Ectodermal cell (in vitro differentiated cells): Measurements from ENCODE around the gene PELO.

Experiments
- H3K27ac ChIP-seq: 2 replicates; pipeline ENCODE4 v1.7.0; 2013; ENCODE audit warnings: mild to moderate bottlenecking, low read depth, low read length; ENCODE audit not compliant: insufficient read depth, poor library complexity, severe bottlenecking
- H3K27me3 ChIP-seq: 2 replicates; pipeline ENCODE4 v1.7.0; 2013; ENCODE audit warnings: mild to moderate bottlenecking, low read length; ENCODE audit not compliant: insufficient read depth, control insufficient read depth, poor library complexity, severe bottlenecking
- H3K36me3 ChIP-seq: one replicate; pipeline ENCODE4 v1.7.0; 2013; ENCODE audit warnings: low read length; ENCODE audit not compliant: control insufficient read depth, insufficient read depth
- H3K4me1 ChIP-seq: one replicate; pipeline ENCODE4 v1.7.0; 2013; ENCODE audit warnings: low read length; ENCODE audit not compliant: control insufficient read depth, insufficient read depth
- H3K4me3 ChIP-seq: 2 replicates; pipeline ENCODE4 v1.7.0; 2013; ENCODE audit warnings: low read depth, low read length, control low read depth; ENCODE audit not compliant: insufficient read depth
- H3K9me3 ChIP-seq: 2 replicates; pipeline ENCODE4 v1.7.0; 2013; ENCODE audit warnings: mild to moderate bottlenecking, low read length, moderate library complexity; ENCODE audit not compliant: control insufficient read depth
- WGBS, 2 experiments: methylation state at CpG; one replicate each; pipeline ENCODE4 v1.1.7; 2013; ENCODE audit warnings: missing lambda C conversion rate in 2 of 2; 5-methylcytosine and 5-hydroxymethylcytosine counted together

PELO gene

DNA sequence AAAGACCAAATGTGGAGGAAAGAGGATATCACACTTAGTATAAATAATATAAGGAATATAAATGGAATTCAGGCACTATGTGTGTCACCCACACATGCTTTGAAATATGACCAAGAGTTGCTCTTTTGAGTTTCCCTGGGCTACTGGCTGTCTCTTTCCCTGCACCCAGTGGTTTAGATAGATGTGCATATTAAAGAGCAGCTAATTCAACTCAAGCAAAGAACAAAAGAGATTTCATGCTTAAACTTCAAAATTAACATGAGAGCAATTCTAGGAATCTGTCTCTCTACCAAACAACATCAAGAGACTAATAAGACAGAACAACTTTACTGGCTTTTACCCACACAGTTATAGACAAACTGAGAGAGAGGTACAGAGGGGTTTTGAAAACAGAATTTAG is 38.0 kb upstream of the PELO start:
- Histone ChIP-seq H3K27me3 (no peaks in the 10 kb centered on the region), H3K9me3 (no peaks in the 10 kb centered on the region), H3K36me3 (no peaks in the 10 kb centered on the region), H3K4me3 (no peak overlapping the region), H3K27ac (no peak overlapping the region), H3K4me1 (no peaks in the 10 kb centered on the region)

DNA sequence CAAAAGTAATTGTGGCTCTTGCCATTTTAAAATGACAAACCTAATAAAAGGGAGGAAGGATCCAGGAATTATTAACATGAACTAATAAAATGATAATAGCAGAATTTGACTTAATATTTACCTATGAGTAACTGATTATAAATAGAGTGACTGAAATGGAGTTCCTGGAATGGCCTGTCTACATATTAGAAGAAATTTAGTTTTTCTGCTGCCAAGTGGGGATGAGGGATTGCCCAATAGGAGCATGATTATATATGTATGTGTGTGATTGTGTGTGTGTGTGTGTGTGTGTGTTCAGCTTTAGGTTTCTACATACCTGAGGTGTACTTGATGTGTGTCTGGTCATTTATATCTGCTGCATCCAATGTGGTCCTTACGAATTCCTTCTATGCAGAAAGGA is 36.6 kb upstream of the PELO start:
- H3K27ac ChIP-seq = no peak overlapping the region
- H3K36me3 ChIP-seq = no peaks in the 10 kb centered on the region
- H3K4me1 ChIP-seq = no peaks in the 10 kb centered on the region
- no peaks in the 10 kb centered on the region for H3K9me3 ChIP-seq
- no peaks in the 10 kb centered on the region for H3K27me3 ChIP-seq
- 95 to 100% methylated on average over 1 of the region's 1 CpG for WGBS, 2 experiments
- no peak overlapping the region for H3K4me3 ChIP-seq

DNA sequence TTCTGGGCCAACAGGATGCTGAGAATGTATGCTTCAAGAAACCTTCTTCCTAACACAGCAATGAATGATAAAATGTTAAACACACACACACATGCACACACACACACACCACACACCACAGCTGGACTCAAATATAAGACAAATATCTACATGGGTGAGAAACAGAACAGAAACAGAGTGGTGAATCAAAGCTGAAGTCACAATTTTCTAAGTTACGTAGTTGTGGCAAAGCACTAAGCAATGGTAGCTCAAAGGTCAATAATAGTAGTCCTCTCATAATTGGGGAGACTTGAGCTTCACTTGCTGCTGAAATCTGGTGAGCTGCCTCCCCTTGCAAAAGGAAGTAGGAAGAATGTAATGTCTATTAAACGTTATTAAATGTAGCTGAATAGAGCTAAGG is 33.7 kb upstream of the PELO start:
- Histone ChIP-seq H3K27me3 (no peaks in the 10 kb centered on the region), H3K4me1 (no peaks in the 10 kb centered on the region), H3K36me3 (no peaks in the 10 kb centered on the region), H3K9me3 (no peaks in the 10 kb centered on the region), H3K4me3 (no peak overlapping the region), H3K27ac (no peak overlapping the region)
- 85 to 100% methylated on average over 2 of the region's 2 CpGs for whole genome bisulfite sequencing, 2 experiments

DNA sequence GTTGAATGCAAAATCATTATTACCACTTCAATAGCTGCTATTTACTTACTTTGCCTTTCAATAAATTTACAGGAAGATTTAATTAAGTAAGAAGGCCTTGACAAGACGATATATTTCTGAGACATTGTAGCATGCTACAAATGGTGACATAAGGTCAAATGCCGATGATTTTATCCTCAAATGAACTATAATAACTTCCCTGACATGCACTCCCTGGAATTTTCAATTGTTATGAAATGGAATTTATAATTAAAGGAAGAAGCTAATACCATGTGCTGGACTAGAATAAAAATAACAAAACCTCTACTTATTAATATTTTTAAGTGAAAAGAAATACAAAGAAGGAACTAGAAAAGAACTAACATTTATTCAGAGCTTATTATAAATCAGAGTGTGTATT is 30.2 kb upstream of the PELO start:
- Histone ChIP-seq H3K4me1 (no peaks in the 10 kb centered on the region), H3K36me3 (no peaks in the 10 kb centered on the region), H3K9me3 (no peaks in the 10 kb centered on the region), H3K27ac (no peak overlapping the region), H3K27me3 (no peaks in the 10 kb centered on the region), H3K4me3 (no peak overlapping the region)
- WGBS, 2 experiments = 90 to 100% methylated on average over 2 of the region's 2 CpGs

DNA sequence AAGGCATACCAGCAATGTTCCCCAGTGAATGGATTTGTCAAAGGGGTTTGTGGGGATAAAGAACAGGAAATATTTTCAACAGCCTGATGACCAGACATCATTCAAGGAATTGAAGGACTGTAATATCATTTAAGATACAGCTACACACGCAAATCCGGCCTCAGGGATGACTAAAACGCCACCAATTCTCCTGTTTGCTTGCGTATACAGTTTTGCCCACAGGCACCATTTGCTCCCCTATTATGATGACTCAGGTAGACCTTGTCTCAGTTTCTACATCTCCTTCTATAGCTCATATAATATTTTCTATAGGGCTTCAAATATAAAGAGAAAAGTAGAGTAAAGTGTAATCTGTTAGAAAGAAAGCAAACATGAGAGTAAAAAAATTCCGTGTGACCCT is 29.7 kb upstream of the PELO start:
- Histone ChIP-seq H3K36me3 (no peaks in the 10 kb centered on the region), H3K27ac (no peak overlapping the region), H3K4me3 (no peak overlapping the region), H3K4me1 (no peaks in the 10 kb centered on the region), H3K9me3 (no peaks in the 10 kb centered on the region), H3K27me3 (no peaks in the 10 kb centered on the region)
- 96 to 97% methylated on average over 5 of the region's 5 CpGs for WGBS, 2 experiments

DNA sequence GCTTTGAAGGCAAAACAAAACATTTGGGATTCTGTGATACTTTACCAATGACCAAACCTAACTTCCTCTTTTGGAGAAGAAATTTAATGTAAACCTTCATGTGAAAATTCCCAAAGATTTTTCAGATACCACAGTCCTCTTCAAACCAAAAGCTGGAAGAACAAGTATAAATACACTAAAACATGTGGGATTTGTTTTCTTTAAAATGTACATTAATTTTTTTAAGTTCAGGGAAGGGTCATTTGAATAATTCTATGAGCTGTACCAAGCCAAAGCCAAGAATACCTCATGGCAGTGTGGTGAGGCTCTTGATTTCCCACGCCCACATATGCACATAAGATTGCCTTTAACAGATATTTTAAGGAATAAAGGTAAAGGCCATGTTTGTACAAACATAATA is 28.4 kb upstream of the PELO start:
- H3K4me3 ChIP-seq = no peak overlapping the region
- H3K27ac ChIP-seq = no peak overlapping the region
- H3K36me3 ChIP-seq = no peaks in the 10 kb centered on the region
- no peaks in the 10 kb centered on the region for H3K27me3 ChIP-seq
- 100% methylated on average over 1 of the region's 1 CpG; no CpG with 5 or more reads in 1 of the 2 experiments for WGBS, 2 experiments
- H3K9me3 ChIP-seq = no peaks in the 10 kb centered on the region
- no peaks in the 10 kb centered on the region for H3K4me1 ChIP-seq

DNA sequence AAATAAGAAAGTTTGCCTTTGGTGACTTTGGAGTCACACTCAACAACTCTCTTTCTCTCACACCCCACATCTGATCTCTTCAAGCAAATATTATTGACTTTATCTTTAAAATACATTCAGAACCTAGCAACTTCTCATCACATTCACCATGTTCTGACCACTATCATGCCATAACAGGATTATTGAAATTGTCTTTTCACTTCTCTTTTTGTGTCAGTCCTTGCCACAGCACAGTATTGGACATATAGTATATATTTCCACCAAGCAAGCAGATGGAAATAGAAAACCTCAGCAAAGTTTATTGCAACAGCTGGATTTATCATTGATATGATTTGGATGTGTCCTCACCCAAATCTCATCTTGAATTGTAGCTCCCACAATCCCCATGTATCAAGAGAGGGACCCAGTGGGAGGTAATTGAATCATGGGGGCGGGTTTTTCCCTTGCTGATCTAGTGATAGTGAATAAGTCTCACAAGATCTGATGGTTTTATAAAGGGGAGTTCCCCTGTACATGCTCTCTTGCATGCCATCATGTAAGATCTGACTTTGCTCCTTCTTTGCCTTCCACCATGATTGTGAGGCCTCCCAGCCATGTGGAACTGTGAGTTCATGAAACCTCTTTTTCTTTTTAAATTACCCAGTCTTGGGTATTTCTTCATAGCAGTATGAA is 26.9 kb upstream of the PELO start:
- Histone ChIP-seq H3K9me3 (no peaks in the 10 kb centered on the region), H3K27me3 (no peaks in the 10 kb centered on the region), H3K4me1 (no peaks in the 10 kb centered on the region), H3K4me3 (no peak overlapping the region), H3K27ac (no peak overlapping the region), H3K36me3 (no peaks in the 10 kb centered on the region)
- 86 to 89% methylated on average over 1 of the region's 1 CpG for WGBS, 2 experiments

DNA sequence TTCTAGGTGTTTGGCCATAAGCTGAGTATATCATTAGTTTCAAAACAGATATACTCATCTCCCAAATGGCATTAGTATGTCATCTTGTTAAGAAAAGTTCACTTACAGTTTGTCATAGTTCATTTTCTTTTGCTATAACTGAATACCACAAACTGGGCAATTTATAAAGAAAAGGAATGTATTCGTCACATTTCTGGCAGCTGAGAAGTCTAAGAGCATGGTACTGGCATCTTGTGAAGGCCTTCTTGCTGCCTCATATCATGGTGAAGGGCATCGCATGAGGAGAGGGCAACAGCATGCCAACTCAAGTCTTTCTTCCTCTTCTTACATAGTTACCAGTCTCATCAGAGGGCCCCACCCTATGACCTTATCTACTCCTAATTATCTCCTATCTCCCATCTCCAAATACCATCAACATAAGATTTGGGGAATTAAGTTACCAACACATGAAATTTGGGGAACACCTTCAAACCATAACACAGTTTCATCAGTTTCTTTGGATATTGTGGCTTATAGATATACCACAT is 20.4 kb upstream of the PELO start:
- no peaks in the 10 kb centered on the region for H3K27me3 ChIP-seq
- H3K36me3 ChIP-seq = no peaks in the 10 kb centered on the region
- no peaks in the 10 kb centered on the region for H3K9me3 ChIP-seq
- 94 to 100% methylated on average over 2 of the region's 2 CpGs for WGBS, 2 experiments
- H3K27ac ChIP-seq = no peak overlapping the region
- H3K4me1 ChIP-seq = no peaks in the 10 kb centered on the region
- H3K4me3 ChIP-seq = no peak overlapping the region

DNA sequence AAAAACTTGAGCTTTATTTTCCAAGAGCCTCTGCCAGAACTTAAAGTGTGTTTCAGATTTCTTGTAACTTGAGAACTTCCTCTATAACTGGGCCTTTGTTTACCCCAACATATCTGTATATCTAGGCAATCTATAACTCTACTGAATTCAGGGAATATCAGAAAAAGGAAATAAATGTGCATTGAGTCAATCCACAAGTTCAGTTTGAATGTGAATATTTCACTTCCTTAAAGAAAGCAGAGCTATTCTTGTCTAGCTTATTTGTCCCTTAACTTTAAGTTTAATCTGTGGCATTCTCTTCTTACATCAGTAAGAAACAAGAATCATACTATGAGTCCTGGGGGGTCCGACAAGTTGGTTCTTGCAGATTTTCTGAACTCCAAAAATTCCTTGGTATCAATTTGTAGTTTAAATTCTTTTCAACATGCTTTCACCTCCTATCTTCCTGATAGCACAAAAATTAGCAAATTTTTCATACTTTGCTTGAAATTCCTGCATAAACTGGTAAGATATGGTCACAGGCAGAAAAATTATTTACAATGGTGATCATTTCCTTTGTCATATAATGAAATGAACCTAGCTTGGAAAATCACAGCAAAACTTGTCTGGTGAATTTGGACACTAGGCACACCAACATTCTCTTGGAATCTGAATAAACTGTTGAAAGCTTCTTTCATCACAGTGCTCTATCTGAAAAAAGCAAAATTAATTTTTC is 19.8 kb upstream of the PELO start:
- no peaks in the 10 kb centered on the region for H3K9me3 ChIP-seq
- no peak overlapping the region for H3K4me3 ChIP-seq
- no peaks in the 10 kb centered on the region for H3K36me3 ChIP-seq
- H3K4me1 ChIP-seq = no peaks in the 10 kb centered on the region
- H3K27ac ChIP-seq = no peak overlapping the region
- 89 to 100% methylated on average over 1 of the region's 1 CpG for WGBS, 2 experiments
- no peaks in the 10 kb centered on the region for H3K27me3 ChIP-seq

DNA sequence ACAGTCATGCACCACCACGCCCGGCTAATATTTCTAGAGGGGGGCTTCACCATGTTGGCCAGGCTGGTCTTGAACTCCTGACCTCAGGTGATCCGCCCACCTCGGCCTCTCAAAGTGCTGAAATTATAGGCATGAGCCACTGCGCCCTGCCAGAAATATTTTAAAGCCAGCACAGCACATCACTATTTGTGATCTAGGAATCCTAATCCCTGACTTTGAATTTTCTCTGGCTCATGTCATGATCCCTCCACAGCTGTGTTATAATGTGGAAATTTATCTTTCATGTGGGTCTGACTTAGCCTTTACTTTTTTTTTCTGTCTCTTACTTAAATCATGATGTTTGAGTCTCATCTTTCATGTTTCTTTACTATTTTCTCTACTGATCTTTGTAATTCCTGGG is 18.7 kb upstream of the PELO start:
- 93 to 95% methylated on average over 5 of the region's 5 CpGs for WGBS, 2 experiments
- Histone ChIP-seq H3K27ac (no peak overlapping the region), H3K27me3 (no peaks in the 10 kb centered on the region), H3K4me3 (no peak overlapping the region), H3K36me3 (no peaks in the 10 kb centered on the region), H3K9me3 (no peaks in the 10 kb centered on the region), H3K4me1 (no peaks in the 10 kb centered on the region)
